HEK293 (cell line): ENCODE measurements around the gene MISFA.

Experiments
- BCL11A ChIP-seq: fragments of 450-650 bp; formaldehyde crosslinking; IDR thresholded peaks from 2 replicates; pipeline ENCODE4 v1.5.1; 2016; ENCODE audit warnings: low read depth, missing biosample characterization, missing genetic modification characterization
- GFI1B ChIP-seq: fragments of 450-650 bp; formaldehyde crosslinking; IDR thresholded peaks from 2 replicates; pipeline ENCODE4 v1.5.1; 2016; ENCODE audit warnings: missing biosample characterization, missing genetic modification characterization
- HOXD13 ChIP-seq: sonication (generic); formaldehyde crosslinking; IDR thresholded peaks from 2 replicates; pipeline ENCODE4 v1.8.0; 2022; ENCODE audit warnings: missing genetic modification reagents, borderline replicate concordance
- IKZF3 ChIP-seq: fragments of 450-650 bp; IDR thresholded peaks from 2 replicates; pipeline ENCODE4 v1.5.0; 2018; ENCODE audit warnings: missing biosample characterization, mild to moderate bottlenecking, missing genetic modification characterization, moderate library complexity
- KLF8 ChIP-seq: fragments of 450-650 bp; formaldehyde crosslinking; IDR thresholded peaks from 2 replicates; pipeline ENCODE4 v1.5.1; 2016; ENCODE audit warnings: missing biosample characterization, missing genetic modification characterization
- MZF1 ChIP-seq: fragments of 450-650 bp; formaldehyde crosslinking; IDR thresholded peaks from 2 replicates; pipeline ENCODE4 v1.5.1; 2017; ENCODE audit warnings: missing biosample characterization, missing genetic modification characterization, borderline replicate concordance
- WT1 ChIP-seq: fragments of 450-650 bp; formaldehyde crosslinking; IDR thresholded peaks from 2 replicates; pipeline ENCODE4 v1.5.1; 2016; ENCODE audit warnings: missing biosample characterization, missing genetic modification characterization
- ZBTB17 ChIP-seq: fragments of 450-650 bp; formaldehyde crosslinking; IDR thresholded peaks from 2 replicates; pipeline ENCODE4 v1.5.1; 2016; ENCODE audit warnings: missing biosample characterization, missing genetic modification characterization
- ZIC2 ChIP-seq: fragments of 450-650 bp; formaldehyde crosslinking; IDR thresholded peaks from 2 replicates; pipeline ENCODE4 v1.5.1; 2016; ENCODE audit warnings: missing biosample characterization, missing genetic modification characterization
- ZNF146 ChIP-seq: fragments of 450-650 bp; formaldehyde crosslinking; IDR thresholded peaks from 2 replicates; pipeline ENCODE4 v1.5.1; 2016; ENCODE audit warnings: missing biosample characterization, missing genetic modification characterization
- ZNF221 ChIP-seq: fragments of 450-650 bp; formaldehyde crosslinking; IDR thresholded peaks from 2 replicates; pipeline ENCODE4 v1.5.1; 2017; ENCODE audit warnings: missing biosample characterization, missing genetic modification characterization, borderline replicate concordance
- ZNF239 ChIP-seq: fragments of 450-650 bp; formaldehyde crosslinking; IDR thresholded peaks from 2 replicates; pipeline ENCODE4 v1.5.1; 2016; ENCODE audit warnings: missing biosample characterization, missing genetic modification characterization
- ZNF302 ChIP-seq: fragments of 450-650 bp; formaldehyde crosslinking; IDR thresholded peaks from 2 replicates; pipeline ENCODE4 v1.5.1; 2016; ENCODE audit warnings: missing biosample characterization, missing genetic modification characterization, low read depth
- ZNF529 ChIP-seq: fragments of 450-650 bp; formaldehyde crosslinking; IDR thresholded peaks from 2 replicates; pipeline ENCODE4 v1.5.1; 2017; ENCODE audit warnings: missing genetic modification characterization, missing biosample characterization; ENCODE audit not compliant: insufficient replicate concordance
- ZNF555 ChIP-seq: fragments of 450-650 bp; formaldehyde crosslinking; conservative IDR thresholded peaks from 2 replicates; pipeline ENCODE4 v1.5.1; 2017; ENCODE audit warnings: missing biosample characterization, mild to moderate bottlenecking, missing genetic modification characterization, inconsistent platforms
- ZNF561 ChIP-seq: fragments of 450-650 bp; IDR thresholded peaks from 2 replicates; pipeline ENCODE4 v1.5.1; 2018; ENCODE audit warnings: missing biosample characterization, missing genetic modification characterization, borderline replicate concordance
- ZNF596 ChIP-seq: fragments of 450-650 bp; IDR thresholded peaks from 2 replicates; pipeline ENCODE4 v1.5.0; 2018; ENCODE audit warnings: missing biosample characterization, mild to moderate bottlenecking, missing genetic modification characterization, moderate library complexity
- ZNF600 ChIP-seq: fragments of 450-650 bp; formaldehyde crosslinking; IDR thresholded peaks from 2 replicates; pipeline ENCODE4 v1.5.1; 2016; ENCODE audit warnings: missing biosample characterization, missing genetic modification characterization
- ZNF610 ChIP-seq: fragments of 450-650 bp; formaldehyde crosslinking; IDR thresholded peaks from 2 replicates; pipeline ENCODE4 v1.5.1; 2016; ENCODE audit warnings: missing biosample characterization, missing genetic modification characterization, borderline replicate concordance
- ZNF623 ChIP-seq: fragments of 450-650 bp; formaldehyde crosslinking; IDR thresholded peaks from 2 replicates; pipeline ENCODE4 v1.5.1; 2016; ENCODE audit warnings: missing biosample characterization, missing genetic modification characterization
- ZNF76 ChIP-seq: fragments of 450-650 bp; formaldehyde crosslinking; IDR thresholded peaks from 2 replicates; pipeline ENCODE4; 2016; ENCODE audit warnings: low read depth, missing biosample characterization, missing genetic modification characterization, borderline replicate concordance
- ZNF837 ChIP-seq: fragments of 450-650 bp; formaldehyde crosslinking; IDR thresholded peaks from 2 replicates; pipeline ENCODE4 v1.5.1; 2016; ENCODE audit warnings: missing biosample characterization, missing genetic modification characterization
- TF ChIP-seq, protein P1 (sequence below): fragments of 450-650 bp; formaldehyde crosslinking; IDR thresholded peaks from 2 replicates; pipeline ENCODE4; 2016; ENCODE audit warnings: missing biosample characterization, missing genetic modification characterization
- TF ChIP-seq, protein P2 (sequence below): fragments of 450-650 bp; formaldehyde crosslinking; IDR thresholded peaks from 2 replicates; pipeline ENCODE4 v1.5.1; 2016; ENCODE audit warnings: missing biosample characterization, missing genetic modification characterization
- TF ChIP-seq, protein P3 (sequence below): fragments of 450-650 bp; formaldehyde crosslinking; IDR thresholded peaks from 2 replicates; pipeline ENCODE4 v1.5.1; 2016; ENCODE audit warnings: missing biosample characterization, missing genetic modification characterization, low read depth
- TF ChIP-seq, protein P4 (sequence below): fragments of 450-650 bp; formaldehyde crosslinking; IDR thresholded peaks from 2 replicates; pipeline ENCODE4 v1.5.1; 2016; ENCODE audit warnings: missing biosample characterization, missing genetic modification characterization
- TF ChIP-seq, protein P5 (sequence below): fragments of 450-650 bp; formaldehyde crosslinking; IDR thresholded peaks from 2 replicates; pipeline ENCODE4 v1.5.1; 2016; ENCODE audit warnings: missing biosample characterization, missing genetic modification characterization
- TF ChIP-seq, protein P6 (sequence below): IDR thresholded peaks from 2 replicates; pipeline ENCODE4 v1.6.1; 2011; ENCODE audit warnings: mild to moderate bottlenecking, low read depth, low read length, borderline replicate concordance
- TF ChIP-seq, protein P7 (sequence below): fragments of 450-650 bp; formaldehyde crosslinking; IDR thresholded peaks from 2 replicates; pipeline ENCODE4 v1.5.1; 2017; ENCODE audit warnings: missing biosample characterization, missing genetic modification characterization

The MISFA gene

DNA sequence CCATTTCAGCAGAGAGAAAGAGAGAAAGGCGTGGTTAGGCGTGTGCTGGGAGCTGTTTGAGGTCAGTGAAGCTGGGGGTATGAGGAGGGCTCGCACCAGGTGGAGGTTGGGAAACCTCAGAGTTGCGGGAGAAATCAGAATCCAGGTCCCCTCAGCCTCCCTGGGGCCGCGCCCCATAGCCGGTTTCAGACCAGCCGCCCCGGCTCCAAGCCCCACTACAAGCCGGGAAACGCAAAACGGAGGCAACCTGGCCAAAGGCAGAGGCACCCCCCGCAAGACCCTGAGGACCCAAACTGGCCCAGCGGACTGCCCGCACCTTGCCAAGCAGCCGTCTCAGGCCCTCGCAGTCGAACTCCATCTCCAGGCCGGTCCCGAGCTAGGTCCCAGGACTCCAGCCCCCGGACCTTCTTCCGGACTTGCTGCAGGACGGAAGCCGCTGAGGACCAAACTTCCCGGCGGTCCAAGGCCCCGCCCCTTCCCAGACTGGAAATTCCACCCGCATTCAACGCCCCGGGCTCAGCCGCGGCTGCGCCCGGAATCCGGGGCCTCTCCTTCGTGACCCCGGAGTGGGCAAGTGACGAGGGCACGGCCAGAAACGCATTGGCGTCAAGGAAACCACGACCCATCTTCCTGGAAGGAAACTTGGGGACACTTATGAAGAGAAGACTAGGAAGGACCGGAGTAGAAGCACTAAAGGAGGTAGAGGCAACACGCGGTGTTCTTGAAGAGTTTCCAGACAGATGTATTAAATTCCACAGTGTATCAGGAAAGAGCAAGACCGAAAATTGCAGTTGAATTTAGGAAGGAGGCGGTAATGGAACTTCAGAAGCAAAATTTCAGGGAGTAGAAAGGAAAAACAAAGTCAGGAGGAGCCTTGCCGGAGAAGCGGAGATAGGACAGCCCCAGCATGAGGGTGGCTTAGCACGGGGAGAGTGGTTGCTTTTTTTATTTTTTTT, 11.0 kb upstream of the MISFA start, which contains the start of gene UEVLD (continued):
- no peak for TF ChIP-seq WT1 (tag by site-specific recombination)
- TF ChIP-seq, protein P1, sequence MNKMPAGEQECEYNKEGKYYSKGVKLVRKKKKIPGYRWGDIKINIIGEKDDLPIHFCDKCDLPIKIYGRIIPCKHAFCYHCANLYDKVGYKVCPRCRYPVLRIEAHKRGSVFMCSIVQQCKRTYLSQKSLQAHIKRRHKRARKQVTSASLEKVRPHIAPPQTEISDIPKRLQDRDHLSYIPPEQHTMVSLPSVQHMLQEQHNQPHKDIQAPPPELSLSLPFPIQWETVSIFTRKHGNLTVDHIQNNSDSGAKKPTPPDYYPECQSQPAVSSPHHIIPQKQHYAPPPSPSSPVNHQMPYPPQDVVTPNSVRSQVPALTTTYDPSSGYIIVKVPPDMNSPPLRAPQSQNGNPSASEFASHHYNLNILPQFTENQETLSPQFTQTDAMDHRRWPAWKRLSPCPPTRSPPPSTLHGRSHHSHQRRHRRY, result no peak
- TF ChIP-seq ZNF555 (tag by site-specific recombination), result no peak
- no peak for TF ChIP-seq ZNF239
- peak; percentile 78 for TF ChIP-seq KLF8 (tag by site-specific recombination)
- TF ChIP-seq, protein P2, sequence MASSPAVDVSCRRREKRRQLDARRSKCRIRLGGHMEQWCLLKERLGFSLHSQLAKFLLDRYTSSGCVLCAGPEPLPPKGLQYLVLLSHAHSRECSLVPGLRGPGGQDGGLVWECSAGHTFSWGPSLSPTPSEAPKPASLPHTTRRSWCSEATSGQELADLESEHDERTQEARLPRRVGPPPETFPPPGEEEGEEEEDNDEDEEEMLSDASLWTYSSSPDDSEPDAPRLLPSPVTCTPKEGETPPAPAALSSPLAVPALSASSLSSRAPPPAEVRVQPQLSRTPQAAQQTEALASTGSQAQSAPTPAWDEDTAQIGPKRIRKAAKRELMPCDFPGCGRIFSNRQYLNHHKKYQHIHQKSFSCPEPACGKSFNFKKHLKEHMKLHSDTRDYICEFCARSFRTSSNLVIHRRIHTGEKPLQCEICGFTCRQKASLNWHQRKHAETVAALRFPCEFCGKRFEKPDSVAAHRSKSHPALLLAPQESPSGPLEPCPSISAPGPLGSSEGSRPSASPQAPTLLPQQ, result 0 out of 2 replicates have a peak, but pooled peaks have one; percentile 40
- TF ChIP-seq, protein P3, sequence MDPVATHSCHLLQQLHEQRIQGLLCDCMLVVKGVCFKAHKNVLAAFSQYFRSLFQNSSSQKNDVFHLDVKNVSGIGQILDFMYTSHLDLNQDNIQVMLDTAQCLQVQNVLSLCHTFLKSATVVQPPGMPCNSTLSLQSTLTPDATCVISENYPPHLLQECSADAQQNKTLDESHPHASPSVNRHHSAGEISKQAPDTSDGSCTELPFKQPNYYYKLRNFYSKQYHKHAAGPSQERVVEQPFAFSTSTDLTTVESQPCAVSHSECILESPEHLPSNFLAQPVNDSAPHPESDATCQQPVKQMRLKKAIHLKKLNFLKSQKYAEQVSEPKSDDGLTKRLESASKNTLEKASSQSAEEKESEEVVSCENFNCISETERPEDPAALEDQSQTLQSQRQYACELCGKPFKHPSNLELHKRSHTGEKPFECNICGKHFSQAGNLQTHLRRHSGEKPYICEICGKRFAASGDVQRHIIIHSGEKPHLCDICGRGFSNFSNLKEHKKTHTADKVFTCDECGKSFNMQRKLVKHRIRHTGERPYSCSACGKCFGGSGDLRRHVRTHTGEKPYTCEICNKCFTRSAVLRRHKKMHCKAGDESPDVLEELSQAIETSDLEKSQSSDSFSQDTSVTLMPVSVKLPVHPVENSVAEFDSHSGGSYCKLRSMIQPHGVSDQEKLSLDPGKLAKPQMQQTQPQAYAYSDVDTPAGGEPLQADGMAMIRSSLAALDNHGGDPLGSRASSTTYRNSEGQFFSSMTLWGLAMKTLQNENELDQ (tag by site-specific recombination), result no peak
- TF ChIP-seq ZNF561 (tag by site-specific recombination), result peak; percentile 34; the same call in 1 of the 2 replicates
- TF ChIP-seq IKZF3 (tag by site-specific recombination), result peak; percentile 90
- TF ChIP-seq ZNF302, result no peak
- TF ChIP-seq ZNF596 (tag by site-specific recombination), result no peak
- TF ChIP-seq, protein P4, sequence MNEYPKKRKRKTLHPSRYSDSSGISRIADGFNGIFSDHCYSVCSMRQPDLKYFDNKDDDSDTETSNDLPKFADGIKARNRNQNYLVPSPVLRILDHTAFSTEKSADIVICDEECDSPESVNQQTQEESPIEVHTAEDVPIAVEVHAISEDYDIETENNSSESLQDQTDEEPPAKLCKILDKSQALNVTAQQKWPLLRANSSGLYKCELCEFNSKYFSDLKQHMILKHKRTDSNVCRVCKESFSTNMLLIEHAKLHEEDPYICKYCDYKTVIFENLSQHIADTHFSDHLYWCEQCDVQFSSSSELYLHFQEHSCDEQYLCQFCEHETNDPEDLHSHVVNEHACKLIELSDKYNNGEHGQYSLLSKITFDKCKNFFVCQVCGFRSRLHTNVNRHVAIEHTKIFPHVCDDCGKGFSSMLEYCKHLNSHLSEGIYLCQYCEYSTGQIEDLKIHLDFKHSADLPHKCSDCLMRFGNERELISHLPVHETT, result no peak
- TF ChIP-seq, protein P5, sequence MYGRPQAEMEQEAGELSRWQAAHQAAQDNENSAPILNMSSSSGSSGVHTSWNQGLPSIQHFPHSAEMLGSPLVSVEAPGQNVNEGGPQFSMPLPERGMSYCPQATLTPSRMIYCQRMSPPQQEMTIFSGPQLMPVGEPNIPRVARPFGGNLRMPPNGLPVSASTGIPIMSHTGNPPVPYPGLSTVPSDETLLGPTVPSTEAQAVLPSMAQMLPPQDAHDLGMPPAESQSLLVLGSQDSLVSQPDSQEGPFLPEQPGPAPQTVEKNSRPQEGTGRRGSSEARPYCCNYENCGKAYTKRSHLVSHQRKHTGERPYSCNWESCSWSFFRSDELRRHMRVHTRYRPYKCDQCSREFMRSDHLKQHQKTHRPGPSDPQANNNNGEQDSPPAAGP, result peak; percentile 49; the same call in 1 of the 2 replicates
- no peak for TF ChIP-seq MZF1
- TF ChIP-seq ZNF600 (tag by site-specific recombination), result peak; percentile 76
- TF ChIP-seq ZIC2 (tag by site-specific recombination), result no peak
- TF ChIP-seq GFI1B (tag by site-specific recombination), result no peak
- TF ChIP-seq BCL11A (tag by site-specific recombination), result peak; percentile 30; the same call in 1 of the 2 replicates
- no peak for TF ChIP-seq ZNF610 (tag by site-specific recombination)
- TF ChIP-seq ZNF529 (tag by site-specific recombination), result no peak
- no peak for TF ChIP-seq HOXD13
- TF ChIP-seq ZNF221, result no peak
- peak; percentile 84 for TF ChIP-seq ZNF76 (tag by site-specific recombination)
- TF ChIP-seq ZNF837 (tag by site-specific recombination), result no peak
- peak; percentile 55; the same call in 1 of the 2 replicates for TF ChIP-seq ZBTB17 (tag by site-specific recombination)
- TF ChIP-seq, protein P6, sequence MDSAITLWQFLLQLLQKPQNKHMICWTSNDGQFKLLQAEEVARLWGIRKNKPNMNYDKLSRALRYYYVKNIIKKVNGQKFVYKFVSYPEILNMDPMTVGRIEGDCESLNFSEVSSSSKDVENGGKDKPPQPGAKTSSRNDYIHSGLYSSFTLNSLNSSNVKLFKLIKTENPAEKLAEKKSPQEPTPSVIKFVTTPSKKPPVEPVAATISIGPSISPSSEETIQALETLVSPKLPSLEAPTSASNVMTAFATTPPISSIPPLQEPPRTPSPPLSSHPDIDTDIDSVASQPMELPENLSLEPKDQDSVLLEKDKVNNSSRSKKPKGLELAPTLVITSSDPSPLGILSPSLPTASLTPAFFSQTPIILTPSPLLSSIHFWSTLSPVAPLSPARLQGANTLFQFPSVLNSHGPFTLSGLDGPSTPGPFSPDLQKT, result no peak
- TF ChIP-seq, protein P7, sequence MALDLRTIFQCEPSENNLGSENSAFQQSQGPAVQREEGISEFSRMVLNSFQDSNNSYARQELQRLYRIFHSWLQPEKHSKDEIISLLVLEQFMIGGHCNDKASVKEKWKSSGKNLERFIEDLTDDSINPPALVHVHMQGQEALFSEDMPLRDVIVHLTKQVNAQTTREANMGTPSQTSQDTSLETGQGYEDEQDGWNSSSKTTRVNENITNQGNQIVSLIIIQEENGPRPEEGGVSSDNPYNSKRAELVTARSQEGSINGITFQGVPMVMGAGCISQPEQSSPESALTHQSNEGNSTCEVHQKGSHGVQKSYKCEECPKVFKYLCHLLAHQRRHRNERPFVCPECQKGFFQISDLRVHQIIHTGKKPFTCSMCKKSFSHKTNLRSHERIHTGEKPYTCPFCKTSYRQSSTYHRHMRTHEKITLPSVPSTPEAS (tag by site-specific recombination), result no peak
- TF ChIP-seq ZNF146 (tag by site-specific recombination), result no peak
- TF ChIP-seq ZNF623 (tag by site-specific recombination), result no peak
